MM.1S (cell line): ENCODE measurements around the gene HSD17B8.

Source experiments
- DNase-seq: peaks from one replicate; pipeline ENCODE4 v3.0.0-alpha.2; 2015
- H2AFZ ChIP-seq: fragments of 300-600 bp; sonication (generic); 2 replicates; pipeline ENCODE4 v1.6.0; 2016; ENCODE audit warnings: antibody characterized with exemption, low read length
- H3F3A ChIP-seq: fragments of 300-600 bp; sonication (generic); 2 replicates; pipeline ENCODE4 v1.6.1; 2016; ENCODE audit warnings: mild to moderate bottlenecking, antibody characterized with exemption, low read length, moderate library complexity, mixed read lengths; ENCODE audit not compliant: insufficient read depth
- H3K27ac ChIP-seq: fragments of 300-600 bp; sonication (generic); 2 replicates; pipeline ENCODE4 v1.5.1; 2016; ENCODE audit warnings: mild to moderate bottlenecking, low read length
- H3K27me3 ChIP-seq: fragments of 300-600 bp; sonication (generic); replicated peaks from 2 replicates; pipeline ENCODE4 v1.6.0; 2016; ENCODE audit warnings: low read length; ENCODE audit not compliant: insufficient read depth
- H3K36me3 ChIP-seq: fragments of 300-600 bp; sonication (generic); replicated peaks from 2 replicates; pipeline ENCODE4 v1.6.1; 2016; ENCODE audit warnings: mild to moderate bottlenecking, low read length, mixed read lengths; ENCODE audit not compliant: insufficient read depth
- H3K4me1 ChIP-seq: fragments of 300-600 bp; sonication (generic); 2 replicates; pipeline ENCODE4 v1.6.1; 2016; ENCODE audit warnings: low read length, mixed read lengths
- H3K4me2 ChIP-seq: fragments of 300-600 bp; sonication (generic); 2 replicates; pipeline ENCODE4 v1.6.0; 2016; ENCODE audit warnings: low read depth, low read length
- H3K4me3 ChIP-seq: fragments of 300-600 bp; sonication (generic); 2 replicates; pipeline ENCODE4 v1.5.1; 2016; ENCODE audit warnings: low read length, mixed read lengths
- H3K79me2 ChIP-seq: fragments of 300-600 bp; sonication (generic); 2 replicates; pipeline ENCODE4 v1.6.1; 2016; ENCODE audit warnings: mixed run types, low read length, mixed read lengths
- H3K9ac ChIP-seq: fragments of 300-600 bp; sonication (generic); 2 replicates; pipeline ENCODE4 v1.6.1; 2016; ENCODE audit warnings: low read length, mixed read lengths
- H3K9me2 ChIP-seq: fragments of 300-600 bp; sonication (generic); replicated peaks from 2 replicates; pipeline ENCODE4 v1.6.1; 2016; ENCODE audit warnings: mild to moderate bottlenecking, low read length, mixed read lengths; ENCODE audit not compliant: insufficient read depth
- H3K9me3 ChIP-seq: fragments of 300-600 bp; sonication (generic); replicated peaks from 2 replicates; pipeline ENCODE4 v1.6.1; 2016; ENCODE audit warnings: mild to moderate bottlenecking, low read length, mixed read lengths; ENCODE audit not compliant: insufficient read depth
- H4K20me1 ChIP-seq: fragments of 300-600 bp; sonication (generic); 2 replicates; pipeline ENCODE4 v1.6.1; 2016; ENCODE audit warnings: mild to moderate bottlenecking, low read length, moderate library complexity, mixed read lengths; ENCODE audit not compliant: insufficient read depth
- CTCF ChIP-seq: fragments of 300-600 bp; sonication (generic); IDR thresholded peaks from 2 replicates; pipeline ENCODE4 v1.5.1; 2016; ENCODE audit warnings: antibody characterized with exemption, low read length, mixed read lengths
- EZH2 ChIP-seq: fragments of 300-600 bp; sonication (generic); optimal IDR thresholded peaks from 2 replicates; pipeline ENCODE3; 2017; ENCODE audit warnings: low read depth, mild to moderate bottlenecking, antibody characterized with exemption, low read length, mixed read lengths
- EZH2phosphoT487 ChIP-seq: fragments of 300-600 bp; sonication (generic); IDR thresholded peaks from 2 replicates; pipeline ENCODE4 v1.6.1; 2018; ENCODE audit warnings: antibody characterized with exemption, low read length

HSD17B8 gene

GRCh38 chr6:33201935-33202334, 2.5 kb upstream of the HSD17B8 start:
- peak overlapping the region; percentile 96 for H3K4me3 ChIP-seq
- no peaks in the 10 kb centered on the region for H4K20me1 ChIP-seq
- peaks cover 35% of the 10 kb centered on the region for H3K4me1 ChIP-seq
- peak overlapping the region; percentile 97; the same call in 1 of the 2 replicates for H3K9ac ChIP-seq
- H3K9me2 ChIP-seq = no peaks in the 10 kb centered on the region
- no peak overlapping the region for H2AFZ ChIP-seq
- peaks cover 17% of the 10 kb centered on the region for H3F3A ChIP-seq
- no peak overlapping the region for H3K27ac ChIP-seq
- TF ChIP-seq EZH2 = no peak
- no peaks in the 10 kb centered on the region for H3K27me3 ChIP-seq
- H3K4me2 ChIP-seq = peak overlapping the region; percentile 100
- DNase-seq = no peak
- peaks cover 46% of the 10 kb centered on the region for H3K79me2 ChIP-seq
- H3K9me3 ChIP-seq = no peaks in the 10 kb centered on the region
- H3K36me3 ChIP-seq = no peaks in the 10 kb centered on the region

GRCh38 chr6:33202799-33203198, 1.7 kb upstream of the HSD17B8 start:
- H3K9me2 ChIP-seq = no peaks in the 10 kb centered on the region
- no peak overlapping the region for H3K4me2 ChIP-seq
- no peak overlapping the region for H3K4me3 ChIP-seq
- peaks cover 35% of the 10 kb centered on the region for H3K4me1 ChIP-seq
- H2AFZ ChIP-seq = no peak overlapping the region
- H3K9me3 ChIP-seq = no peaks in the 10 kb centered on the region
- TF ChIP-seq EZH2phosphoT487 (no peak), CTCF (no peak), EZH2 (no peak)
- no peak for DNase-seq
- H3K27me3 ChIP-seq = no peaks in the 10 kb centered on the region
- no peak overlapping the region for H3K9ac ChIP-seq
- H3K79me2 ChIP-seq = peaks cover 44% of the 10 kb centered on the region
- H3K27ac ChIP-seq = no peak overlapping the region
- H3K36me3 ChIP-seq = no peaks in the 10 kb centered on the region
- no peaks in the 10 kb centered on the region for H4K20me1 ChIP-seq
- H3F3A ChIP-seq = peaks cover 17% of the 10 kb centered on the region

DNA sequence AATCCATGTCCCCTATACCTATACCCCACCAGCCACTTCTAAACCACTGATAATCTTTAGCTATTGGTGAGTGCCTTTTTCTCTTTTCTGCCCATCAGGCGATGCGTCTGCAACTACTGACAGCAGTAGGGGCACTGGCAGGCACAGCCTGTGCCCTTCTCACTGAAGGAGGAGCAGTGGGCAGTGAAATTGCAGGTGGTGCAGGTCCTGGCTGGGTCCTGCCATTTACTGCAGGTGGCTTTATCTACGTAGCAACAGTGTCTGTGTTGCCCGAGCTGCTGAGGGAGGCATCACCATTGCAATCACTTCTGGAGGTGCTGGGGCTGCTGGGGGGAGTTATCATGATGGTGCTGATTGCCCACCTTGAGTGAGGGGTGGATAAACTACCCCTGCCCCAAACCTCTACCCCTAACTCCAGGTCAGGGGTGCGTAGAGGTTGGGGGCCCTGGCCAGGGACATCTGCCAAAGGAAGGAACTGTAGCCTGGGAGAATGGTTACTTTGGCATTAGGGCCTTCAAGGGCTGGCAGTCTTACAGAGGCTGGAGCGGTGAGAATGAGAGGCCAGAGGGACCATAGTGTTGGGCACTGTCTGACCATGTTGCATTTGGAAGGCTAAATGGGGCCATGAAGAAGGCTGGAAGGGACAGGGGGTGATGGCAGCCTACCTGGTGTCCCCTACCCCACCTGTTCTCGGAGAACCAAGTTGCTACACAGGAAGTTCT, 851 bp upstream of the HSD17B8 start:
- Histone ChIP-seq H3K27ac (no peak overlapping the region), H3F3A (peaks cover 17% of the 10 kb centered on the region; the same call in 1 of the 2 replicates), H3K4me2 (peak overlapping the region; percentile 37), H3K4me3 (no peak overlapping the region), H3K9ac (no peak overlapping the region), H3K36me3 (no peaks in the 10 kb centered on the region), H3K27me3 (no peaks in the 10 kb centered on the region), H3K4me1 (peaks cover 35% of the 10 kb centered on the region), H3K9me2 (no peaks in the 10 kb centered on the region), H3K79me2 (peaks cover 38% of the 10 kb centered on the region), H3K9me3 (no peaks in the 10 kb centered on the region), H4K20me1 (no peaks in the 10 kb centered on the region), H2AFZ (no peak overlapping the region)
- TF ChIP-seq EZH2phosphoT487 (no peak), EZH2 (no peak), CTCF (no peak)
- no peak for DNase-seq

GRCh38 chr6:33204165-33204414, 365 bp upstream of the HSD17B8 start:
- Histone ChIP-seq H3K9ac (no peak overlapping the region; the same call in 1 of the 2 replicates), H3K9me3 (no peaks in the 10 kb centered on the region), H3F3A (peaks cover 17% of the 10 kb centered on the region; the same call in 1 of the 2 replicates), H3K27me3 (no peaks in the 10 kb centered on the region), H3K27ac (no peak overlapping the region), H3K4me1 (peaks cover 38% of the 10 kb centered on the region), H3K9me2 (no peaks in the 10 kb centered on the region), H3K4me3 (no peak overlapping the region), H2AFZ (no peak overlapping the region), H3K4me2 (peak overlapping the region; percentile 37), H3K79me2 (peaks cover 35% of the 10 kb centered on the region), H4K20me1 (no peaks in the 10 kb centered on the region), H3K36me3 (no peaks in the 10 kb centered on the region)
- no peak for TF ChIP-seq CTCF
- TF ChIP-seq EZH2 = no peak
- TF ChIP-seq EZH2phosphoT487 = no peak
- no peak for DNase-seq
